ENCODE results near the gene SPDYE16.
"Not testable (repeated sequence)": the region's sequence is repeated elsewhere in the genome, so short reads cannot be mapped to it uniquely, and the experiment has no call there.

SPDYE16 gene

GRCh38 chr7:76543197-76543596 is at the start of gene SPDYE16:
Gene SPDYE16, minus strand, starts transcription at chr7:76543297. Its CDS starts 1,838 bp downstream, at chr7:76541459.
- DNase-seq (ENCODE audit: low read depth): not testable (repeated sequence)

GRCh38 chr7:76592694-76593093 is 49.6 kb upstream of the SPDYE16 start:
- not testable (repeated sequence) for DNase-seq (ENCODE audit: low read depth)

GRCh38 chr7:76591602-76592304 is 48.7 kb upstream of the SPDYE16 start:
- not testable (repeated sequence) for DNase-seq (ENCODE audit: low read depth)

GRCh38 chr7:76591033-76591432 is 47.9 kb upstream of the SPDYE16 start:
- DNase-seq (ENCODE audit: low read depth): not testable (repeated sequence)

- not testable (repeated sequence) for DNase-seq (ENCODE audit: low read depth)
Measured at GRCh38 chr7:76588586-76588985, 45.5 kb upstream of the SPDYE16 start.

GRCh38 chr7:76586585-76587315 is 43.7 kb upstream of the SPDYE16 start:
- not testable (repeated sequence) for DNase-seq (ENCODE audit: low read depth)

- not testable (repeated sequence) for DNase-seq (ENCODE audit: low read depth)
Measured at GRCh38 chr7:76583636-76584281, 40.7 kb upstream of the SPDYE16 start.

- DNase-seq (ENCODE audit: low read depth): not testable (repeated sequence)
Measured at GRCh38 chr7:76582848-76583631, 39.9 kb upstream of the SPDYE16 start.

GRCh38 chr7:76575919-76576655 is 33.0 kb upstream of the SPDYE16 start:
- DNase-seq (ENCODE audit: low read depth): not testable (repeated sequence)

- DNase-seq (ENCODE audit: low read depth): not testable (repeated sequence)
Measured at GRCh38 chr7:76575431-76575830, 32.3 kb upstream of the SPDYE16 start.

- not testable (repeated sequence) for DNase-seq (ENCODE audit: low read depth)
Measured at GRCh38 chr7:76572296-76572695, 29.2 kb upstream of the SPDYE16 start.

- not testable (repeated sequence) for DNase-seq (ENCODE audit: low read depth)
Measured at GRCh38 chr7:76570324-76570775, 27.3 kb upstream of the SPDYE16 start.

- not testable (repeated sequence) for DNase-seq (ENCODE audit: low read depth)
Measured at GRCh38 chr7:76568742-76569141, 25.6 kb upstream of the SPDYE16 start.

- not testable (repeated sequence) for DNase-seq (ENCODE audit: low read depth)
Measured at GRCh38 chr7:76567753-76568152, 24.7 kb upstream of the SPDYE16 start.

GRCh38 chr7:76567311-76567710 is 24.2 kb upstream of the SPDYE16 start:
- DNase-seq (ENCODE audit: low read depth): not testable (repeated sequence)

- DNase-seq (ENCODE audit: low read depth): not testable (repeated sequence)
Measured at GRCh38 chr7:76565001-76565400, 21.9 kb upstream of the SPDYE16 start.

GRCh38 chr7:76561342-76561741 is 18.2 kb upstream of the SPDYE16 start:
- DNase-seq (ENCODE audit: low read depth): not testable (repeated sequence)

- not testable (repeated sequence) for DNase-seq (ENCODE audit: low read depth)
Measured at GRCh38 chr7:76560157-76560556, 17.1 kb upstream of the SPDYE16 start.

GRCh38 chr7:76559685-76560084 is 16.6 kb upstream of the SPDYE16 start:
- not testable (repeated sequence) for DNase-seq (ENCODE audit: low read depth)

- not testable (repeated sequence) for DNase-seq (ENCODE audit: low read depth)
Measured at GRCh38 chr7:76551992-76552391, 8.9 kb upstream of the SPDYE16 start.

GRCh38 chr7:76549855-76550248 is 6.8 kb upstream of the SPDYE16 start:
- not testable (repeated sequence) for DNase-seq (ENCODE audit: low read depth)
